Stimulated activated CD4-positive, alpha-beta T cell treated with anti-CD3 and anti-CD28 coated beads, Interleukin-1b, Interleukin-23, amount 100 ng/mL, for 48 hours (primary cell): ENCODE measurements around the gene CD300H.
A peak's percentile ranks its signal among the peaks of the same experiment; 100 is the strongest.
"Not testable (repeated sequence)": the region's sequence is repeated elsewhere in the genome, so short reads cannot be mapped to it uniquely, and the experiment has no call there.

Experiments
- DNase-seq: peaks from one replicate; pipeline ENCODE4 v3.0.0-alpha.2; 2020

Gene CD300H

GRCh38 chr17:74525465-74525725 is 41.9 kb downstream of the CD300H start:
- DNase-seq, result no peak

- DNase-seq, result no peak
Measured at GRCh38 chr17:74524653-74525464, 42.5 kb downstream of the CD300H start.

DNA sequence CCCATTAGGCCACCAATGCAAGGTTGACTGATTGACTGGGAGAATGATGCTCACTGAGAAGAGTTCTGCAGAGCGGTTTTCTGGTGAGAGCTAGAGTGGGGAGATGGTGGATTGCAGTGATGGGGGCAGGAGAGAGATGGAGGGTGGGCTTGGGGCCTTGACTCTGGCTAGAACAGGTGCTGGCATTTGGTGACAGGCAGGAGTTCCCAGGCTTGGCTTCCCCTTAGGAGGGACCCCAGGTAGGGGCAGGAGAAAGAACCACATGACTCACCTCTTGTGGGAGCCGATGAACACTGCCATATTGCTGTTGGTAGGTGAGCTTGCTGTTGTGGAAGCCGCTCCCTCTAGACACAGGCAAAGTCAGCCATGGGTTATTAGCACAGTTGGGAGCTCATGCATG is 44.0 kb downstream of the CD300H start:
- DNase-seq, result no peak

DNA sequence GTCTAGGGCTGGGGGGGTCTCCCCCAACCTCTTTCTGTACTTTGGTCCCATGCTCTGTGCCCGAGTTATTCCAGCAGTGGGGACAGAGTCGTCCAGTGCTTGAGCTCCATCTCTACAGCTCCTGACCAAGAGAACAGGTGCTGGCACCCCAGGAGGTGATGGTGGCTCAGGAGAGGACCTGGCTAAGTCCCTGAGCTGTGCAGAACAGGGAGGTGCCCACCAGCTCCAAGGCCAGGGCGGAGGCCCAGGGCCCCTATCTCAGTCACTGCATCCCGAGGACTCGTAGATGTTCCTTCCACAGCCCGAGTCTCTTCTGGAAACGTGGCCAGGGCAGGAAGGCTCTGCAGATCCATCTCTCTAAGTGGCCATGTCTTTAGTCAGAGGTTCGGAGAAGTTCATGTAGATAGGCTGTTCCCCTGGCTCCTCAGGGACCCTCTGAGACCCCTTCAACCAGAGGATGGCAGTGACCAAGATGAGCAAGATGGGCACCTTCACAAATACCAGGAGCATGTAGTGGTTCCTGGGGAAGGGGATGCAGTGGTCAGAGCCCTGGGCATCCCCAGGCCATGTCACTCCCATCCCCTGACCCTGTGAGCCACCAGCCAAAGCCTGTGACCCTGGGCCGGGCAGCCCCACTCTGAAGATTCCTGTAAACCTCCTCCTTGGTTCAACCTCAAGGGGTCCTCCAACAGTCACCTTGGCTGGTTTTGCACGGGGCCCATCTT is 44.8 kb downstream of the CD300H start:
- DNase-seq, result no peak

DNA sequence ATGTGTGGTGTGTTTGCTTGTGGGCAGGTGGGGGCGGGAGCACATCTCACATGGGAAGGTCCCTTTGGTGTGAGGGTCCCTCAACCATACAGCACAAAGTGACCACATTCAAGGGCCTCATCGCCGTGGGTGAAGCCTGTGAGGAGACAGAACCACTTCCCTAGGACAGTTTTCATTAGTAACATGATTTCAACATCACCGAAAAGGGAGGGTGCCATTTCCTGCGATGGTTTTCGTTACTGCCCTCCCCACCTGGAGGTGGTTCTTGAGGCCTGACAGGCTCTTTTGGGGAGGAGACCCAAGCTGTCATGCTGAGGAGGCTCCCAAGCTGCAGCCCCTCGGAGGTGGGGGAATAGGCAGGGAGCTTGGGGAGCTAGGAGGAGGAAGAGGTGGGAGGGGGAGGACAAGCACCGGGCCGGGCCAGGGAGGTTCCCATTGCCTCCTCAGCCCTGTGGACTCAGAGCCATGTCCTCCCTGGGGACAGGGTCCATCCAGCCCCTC is 45.6 kb downstream of the CD300H start:
- no peak for DNase-seq

DNA sequence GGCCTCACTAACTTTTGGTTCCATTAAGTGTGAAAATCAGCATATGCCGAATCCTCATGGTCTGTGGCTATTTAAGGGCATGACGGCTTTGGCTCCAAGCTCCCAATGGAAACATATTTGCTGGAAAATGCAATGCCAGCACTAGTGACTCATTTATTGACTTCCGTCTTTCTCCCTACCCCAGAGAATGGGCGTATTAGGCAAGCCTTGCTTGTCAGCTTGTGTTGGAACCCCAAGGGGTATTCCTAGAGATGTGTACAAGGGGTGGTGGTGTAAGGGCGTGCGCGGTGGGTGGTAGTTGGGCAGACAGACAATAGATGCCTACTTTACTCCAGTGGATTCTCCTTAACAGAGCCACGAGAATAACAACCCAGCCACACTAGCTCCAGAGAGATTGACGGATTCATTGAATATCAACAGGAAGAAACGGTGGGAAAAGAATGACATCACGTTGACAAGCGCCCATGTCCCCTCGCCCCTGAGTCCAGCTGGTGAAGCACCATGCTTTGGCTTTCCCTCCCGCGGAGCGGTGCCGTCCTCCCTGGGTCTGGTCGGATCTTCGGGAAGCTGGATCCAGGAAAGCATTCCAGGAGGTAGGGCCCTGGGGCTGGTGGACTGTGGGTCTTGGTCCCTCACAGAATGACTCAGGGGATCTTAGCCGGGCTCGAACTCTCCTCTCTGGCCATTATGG is 46.4 kb downstream of the CD300H start:
- no peak for DNase-seq

DNA sequence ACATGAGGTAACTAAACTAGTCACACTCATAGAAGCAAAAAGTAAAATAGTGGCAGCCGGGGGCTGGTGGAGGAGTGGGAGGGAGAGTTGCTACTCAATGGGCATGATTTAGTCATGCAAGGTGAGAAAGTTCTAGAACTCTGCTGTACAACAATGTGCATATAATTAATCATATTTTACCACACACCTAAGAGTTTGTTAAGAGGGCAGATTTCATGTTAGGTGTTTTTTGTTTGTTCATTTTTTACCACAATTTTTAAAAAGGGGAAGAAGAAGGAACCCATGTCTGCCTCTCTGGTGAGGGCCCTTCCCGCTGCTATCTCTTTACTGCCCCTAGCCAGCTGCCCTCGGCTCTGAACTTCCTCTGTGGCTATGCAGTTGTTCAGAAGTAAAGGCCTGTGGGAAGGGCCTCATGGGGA is 47.3 kb downstream of the CD300H start:
- peak; percentile 56 for DNase-seq

DNA sequence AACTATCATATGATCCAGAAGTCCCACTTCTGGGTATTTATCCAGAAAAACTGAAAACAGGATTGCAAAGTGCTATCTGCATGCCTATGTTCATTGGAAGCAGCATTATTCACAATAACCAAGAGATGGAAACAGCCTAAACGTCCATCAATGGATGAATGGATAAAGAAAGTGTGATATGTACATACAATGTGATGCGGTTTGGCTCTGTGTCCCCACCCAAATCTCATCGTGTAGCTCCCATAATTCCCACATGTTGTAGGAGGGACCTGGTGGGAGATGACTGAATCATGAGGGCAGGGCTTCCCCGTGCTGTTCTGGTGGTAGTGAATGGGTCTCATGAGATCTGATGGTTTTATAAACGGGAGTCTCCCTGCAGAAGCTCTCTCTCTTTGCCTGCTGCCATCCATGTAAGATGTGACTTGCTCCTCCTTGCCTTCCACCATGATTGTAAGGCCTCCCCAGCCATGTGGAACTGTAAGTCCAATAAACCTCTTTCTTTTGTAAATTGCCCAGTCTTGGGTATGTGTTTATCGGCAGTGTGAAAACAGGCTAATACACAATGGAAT is 48.8 kb downstream of the CD300H start:
- DNase-seq, result not testable (repeated sequence)

GRCh38 chr17:74516561-74517328 is 50.6 kb downstream of the CD300H start:
- no peak for DNase-seq

DNA sequence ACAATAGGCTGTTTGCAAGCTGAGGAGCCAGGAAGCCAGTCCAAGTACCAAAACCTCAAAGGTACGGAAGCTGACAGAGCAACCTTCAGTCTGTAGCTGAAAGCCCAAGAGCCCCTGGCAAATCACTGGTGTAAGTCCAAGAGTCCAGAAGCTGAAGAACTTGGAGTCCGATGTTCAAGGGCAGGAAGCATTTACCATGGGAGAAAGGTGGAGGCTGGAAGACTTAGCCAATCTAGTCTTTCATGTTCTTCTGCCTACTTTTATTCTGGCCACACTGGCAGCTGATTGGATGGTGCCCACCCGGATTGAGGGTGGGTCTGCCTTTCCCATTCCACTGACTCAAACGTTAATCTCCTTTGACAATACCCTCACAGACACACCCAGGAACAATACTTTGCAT is 51.4 kb downstream of the CD300H start:
- no peak for DNase-seq

- peak; percentile 57 for DNase-seq
Measured at GRCh38 chr17:74514632-74515334, 52.5 kb downstream of the CD300H start.

- DNase-seq, result peak; percentile 59
Measured at GRCh38 chr17:74513987-74514631, 53.2 kb downstream of the CD300H start.

- peak; percentile 69 for DNase-seq
Measured at GRCh38 chr17:74512624-74513091, 54.7 kb downstream of the CD300H start.

GRCh38 chr17:74512036-74512435 is 55.3 kb downstream of the CD300H start:
- no peak for DNase-seq
